SHP77 treated with DMSO at 0.1 percent for 48 hours (cell line): ENCODE results near the gene ZFP2.

ENCODE experiments used
- DNase-seq: peaks from one replicate; lab custom pipeline; 2025; lab: John Stamatoyannopoulos, UW

The ZFP2 gene

GRCh38 chr5:178981381-178981780, 85.7 kb downstream of the ZFP2 start:
- DNase-seq: no peak
